HCT116 (cell line): ENCODE measurements around the gene SEMA4B. TPM values are rescaled to one million over a fixed set of nuclear protein-coding genes. Genes with fewer than 3 reads are reported as not detected.
A peak's percentile ranks its signal among the peaks of the same experiment; 100 is the strongest.

ENCODE experiments used
- ATAC-seq: fragments of 200-7000 bp; cut with Tn5 transposase; 2 replicates; pipeline ENCODE4 v1.9.1; 2020; ENCODE audit warnings: mild to moderate bottlenecking, moderate library complexity
- BruUV-seq: library from RNA; stranded (reverse); fragments of 400-500 nt; replicated peaks from 2 replicates; lab custom pipeline; 2021; lab: Mats Ljungman, UMichigan
- CTCF ChIA-PET: fragments of 300-600 bp; sonication (Branson Sonifier 250); formaldehyde crosslinking; loops from one replicate; lab custom pipeline; 2021; ENCODE audit warnings: antibody characterized with exemption; lab: Charles Lee
- POLR2A ChIA-PET: fragments of 300-600, 350-600 bp; sonication (Branson Sonifier 250); formaldehyde crosslinking; loops from one replicate; lab custom pipeline; 2021; ENCODE audit warnings: antibody characterized with exemption; lab: Charles Lee
- RAD21 ChIA-PET, 2 experiments: fragments of 300-600 bp; sonication (Branson Sonifier 250); formaldehyde crosslinking; loops; one replicate each; lab custom pipeline; 2023; ENCODE audit warnings: low total read pairs in 2 of 2; ENCODE audit not compliant: uncharacterized antibody in 2 of 2, unreplicated experiment in 2 of 2, low non-redundant PET in 1 of 2; lab: Charles Lee
- DNase-seq: peaks from one replicate; pipeline ENCODE4 v3.0.0-alpha.2; 2010; ENCODE audit warnings: low read depth, low spot score
- H2AFZ ChIP-seq: fragments of 200-600 bp; shearing (Covaris generic), sonication (generic); 2 replicates; pipeline ENCODE4 v1.6.1; 2017; ENCODE audit warnings: low read depth, mixed run types, mixed read lengths, antibody characterized with exemption, low read length; ENCODE audit not compliant: poor library complexity, severe bottlenecking
- H3K27ac ChIP-seq: 2 replicates; pipeline ENCODE4 v1.5.1; 2012; ENCODE audit warnings: low read depth, low read length
- H3K27me3 ChIP-seq: fragments of 200-600 bp; sonication (generic); 2 replicates; pipeline ENCODE4 v1.6.1; 2016; ENCODE audit warnings: mixed run types, low read length, mixed read lengths; ENCODE audit not compliant: insufficient read depth
- H3K36me3 ChIP-seq, 2 experiments: fragments of 200-500 bp in 1 of 2; fragments of 200-600 bp in 1 of 2; sonication (Bioruptor generic) in 1 of 2; sonication (generic) in 1 of 2; 2 replicates each; pipeline versions ENCODE4 v1.5.1 to v1.6.1; 2014 to 2016; ENCODE audit warnings: low read length in 2 of 2, inconsistent platforms in 1 of 2, mixed read lengths in 1 of 2, mixed run types in 1 of 2; ENCODE audit not compliant: insufficient read depth in 2 of 2, control insufficient read depth in 1 of 2
- H3K4me1 ChIP-seq, 2 experiments: fragments of 200-600 bp in 1 of 2; sonication (generic) in 1 of 2; 2 replicates each; pipeline versions ENCODE4 v1.5.1 to v1.6.1; 2012 to 2017; ENCODE audit warnings: low read length in 2 of 2, inconsistent platforms in 1 of 2, mild to moderate bottlenecking in 1 of 2, mixed read lengths in 1 of 2, mixed run types in 1 of 2, moderate library complexity in 1 of 2; ENCODE audit not compliant: insufficient read depth in 2 of 2, control insufficient read depth in 1 of 2
- H3K4me2 ChIP-seq: fragments of 200-600 bp; sonication (generic); 2 replicates; pipeline ENCODE4 v1.6.1; 2017; ENCODE audit warnings: mixed run types, low read length, mixed read lengths
- H3K4me3 ChIP-seq, 2 experiments: fragments of 200-600 bp in 1 of 2; sonication (generic) in 1 of 2; replicated peaks in 1 of 2; 2 replicates each; pipeline ENCODE4 v1.5.1; 2011 to 2016; ENCODE audit warnings: low read length in 2 of 2, control low read depth in 1 of 2, low read depth in 1 of 2, mild to moderate bottlenecking in 1 of 2, mixed read lengths in 1 of 2, mixed run types in 1 of 2
- H3K79me2 ChIP-seq: fragments of 200-600 bp; sonication (generic); 2 replicates; pipeline ENCODE4 v1.6.1; 2017; ENCODE audit warnings: mild to moderate bottlenecking, mixed run types, low read length, moderate library complexity, mixed read lengths; ENCODE audit not compliant: insufficient read depth
- H3K9ac ChIP-seq: fragments of 200-600 bp; sonication (generic); 2 replicates; pipeline ENCODE4 v1.6.1; 2016; ENCODE audit warnings: low read length, mixed read lengths
- H3K9me2 ChIP-seq: fragments of 200-600 bp; sonication (generic), shearing (Covaris generic); 2 replicates; pipeline ENCODE4 v1.6.1; 2017; ENCODE audit warnings: mixed run types, mild to moderate bottlenecking, moderate library complexity; ENCODE audit not compliant: insufficient read depth
- H3K9me3 ChIP-seq, 2 experiments: fragments of 200-500 bp in 1 of 2; fragments of 200-600 bp in 1 of 2; sonication (Bioruptor generic) in 1 of 2; sonication (generic) in 1 of 2; 2 replicates each; pipeline ENCODE4 v1.6.1; 2014 to 2017; ENCODE audit warnings: low read length in 2 of 2, mixed read lengths in 2 of 2, inconsistent platforms in 1 of 2, low read depth in 1 of 2, mild to moderate bottlenecking in 1 of 2, mixed run types in 1 of 2, moderate library complexity in 1 of 2; ENCODE audit not compliant: control insufficient read depth in 1 of 2, insufficient read depth in 1 of 2
- H4K20me1 ChIP-seq: fragments of 200-600 bp; sonication (generic), shearing (Covaris generic); 2 replicates; pipeline ENCODE4 v1.6.1; 2017; ENCODE audit warnings: mixed run types, mild to moderate bottlenecking, moderate library complexity; ENCODE audit not compliant: insufficient read depth
- CEBPB ChIP-seq: IDR thresholded peaks from 2 replicates; pipeline ENCODE4 v1.6.1; 2012; ENCODE audit warnings: low read depth
- MAX ChIP-seq: IDR thresholded peaks from 2 replicates; pipeline ENCODE4 v1.6.1; 2012
- POLR2A ChIP-seq: IDR thresholded peaks from 2 replicates; pipeline ENCODE4 v1.7.0; 2011; ENCODE audit warnings: borderline replicate concordance; ENCODE audit not compliant: insufficient read depth, insufficient read length; ENCODE audit errors: extremely low read depth
- POLR2AphosphoS5 ChIP-seq: IDR thresholded peaks from 2 replicates; pipeline ENCODE4 v1.6.1; 2011; ENCODE audit warnings: mild to moderate bottlenecking, low read depth, low read length, moderate library complexity
- RAD21 ChIP-seq: IDR thresholded peaks from 2 replicates; pipeline ENCODE4 v1.6.1; 2012; ENCODE audit warnings: low read depth, mild to moderate bottlenecking
- SIN3A ChIP-seq: IDR thresholded peaks from 2 replicates; pipeline ENCODE4 v1.6.1; 2012; ENCODE audit warnings: low read depth
- SP1 ChIP-seq: IDR thresholded peaks from 2 replicates; pipeline ENCODE4 v1.6.1; 2012; ENCODE audit warnings: low read depth
- YY1 ChIP-seq: IDR thresholded peaks from 2 replicates; pipeline ENCODE4 v1.6.1; 2011; ENCODE audit warnings: low read length, low read depth, moderate library complexity, mild to moderate bottlenecking; ENCODE audit not compliant: insufficient replicate concordance; ENCODE audit errors: extremely low read depth
- ZFX ChIP-seq: fragments of 450-650 bp; IDR thresholded peaks from 2 replicates; pipeline ENCODE4 v1.6.1; 2017
- intact Hi-C: fragments of 100-400 bp; cut with micrococcal nuclease; formaldehyde crosslinking; loops from 2 replicates; pipeline ENCODE4 v1.10.0; 2022
- total RNA-seq: library from RNA; stranded (reverse); gene quantifications from one replicate; pipeline ENCODE4 v1.2.1, GENCODE V29; 2021; ENCODE audit not compliant: unreplicated experiment

The SEMA4B gene
- total RNA-seq, 1 experiment from 2014 or later: 98.6 TPM

DNA sequence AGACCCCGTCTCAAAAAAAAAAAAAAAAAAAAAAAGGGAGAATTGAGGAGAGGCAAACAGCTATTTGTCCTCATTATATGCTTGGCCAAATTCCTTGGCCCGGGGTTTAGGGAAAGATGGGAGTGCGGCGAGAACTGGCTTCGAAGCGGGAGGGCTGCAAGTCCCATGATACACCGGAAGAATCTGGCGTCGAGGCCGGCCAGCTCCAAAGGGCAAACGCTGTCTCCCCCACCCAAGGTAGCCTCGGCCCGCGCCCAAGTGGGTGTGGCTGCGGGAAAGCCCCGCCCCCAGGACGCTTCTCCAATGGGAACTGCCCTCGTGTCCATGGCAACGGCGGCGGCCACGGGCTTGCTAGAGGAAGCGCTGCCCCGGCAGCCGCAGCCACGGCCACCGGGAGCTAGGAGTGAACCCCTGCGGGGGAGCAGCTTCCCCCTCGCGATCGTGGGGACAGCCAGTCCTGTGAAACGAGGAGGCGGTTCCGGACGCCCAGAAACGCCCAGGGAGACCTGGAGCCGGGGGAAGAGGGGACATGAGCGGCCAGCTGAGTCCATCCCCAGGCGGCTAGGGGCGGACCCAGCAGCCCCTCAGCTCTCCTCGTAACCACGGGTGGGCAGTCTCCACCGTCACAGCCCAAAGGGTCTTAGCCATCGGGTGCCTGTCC, 48.2 kb downstream of the SEMA4B start, which contains the start of gene TTLL13:
TTLL13 (plus strand) TSS at position 354 of the 661 bp plus-strand sequence. CDS start 1,075 bp downstream, outside the sequence.
- intact Hi-C loops: no loop called here
- no TSS peak for BruUV-seq
- Histone ChIP-seq H4K20me1 (no peaks in the 10 kb centered on the region), H3K27me3 (no peaks in the 10 kb centered on the region), H3K36me3 (no peaks in the 10 kb centered on the region), H3K4me1 (peaks cover 7 to 18% of the 10 kb centered on the region in 2 experiments; a peak in 3 of 4 replicates), H3K27ac (peak within 1 kb of the TSS; percentile 15; the same call in 1 of the 2 replicates), H3K4me3 (peak within 1 kb of the TSS; percentile 54 to 64), H3K9me2 (no peaks in the 10 kb centered on the region), H3K9ac (peak within 1 kb of the TSS; percentile 67), H3K9me3 (no peaks in the 10 kb centered on the region), H2AFZ (peak within 1 kb of the TSS; percentile 33), H3K4me2 (peak within 1 kb of the TSS; percentile 97), H3K79me2 (no peaks in the 10 kb centered on the region)
- ChIA-PET RAD21 (interaction anchor here (0.7 to 1.5 kb wide), 3 partner anchors 16 to 35 kb away, joined by 3 to 6 read pairs (median 3); partner anchors contain the start of genes CIB1 (in 1 of the 2) and GDPGP1 (in 1 of the 2)), POLR2A (interaction anchor here (0.6 to 1.8 kb wide), 5 partner anchors 11 to 405 kb away, joined by 3 to 9 read pairs (median 3); partner anchors contain the start of genes CIB1 and GDPGP1), CTCF (interaction anchor here (0.7 to 1.3 kb wide), 7 partner anchors 13 to 784 kb away, joined by 3 to 5 read pairs (median 4); partner anchors contain the start of genes CIB1 and GDPGP1)
- ATAC-seq: peak; percentile 98
- TF ChIP-seq SP1 (0 out of 2 replicates have a peak, but pooled peaks have one; percentile 36), POLR2AphosphoS5 (peak; percentile 78), POLR2A (no peak), SIN3A (no peak), MAX (peak; percentile 73)
- peak; percentile 56 for DNase-seq

DNA sequence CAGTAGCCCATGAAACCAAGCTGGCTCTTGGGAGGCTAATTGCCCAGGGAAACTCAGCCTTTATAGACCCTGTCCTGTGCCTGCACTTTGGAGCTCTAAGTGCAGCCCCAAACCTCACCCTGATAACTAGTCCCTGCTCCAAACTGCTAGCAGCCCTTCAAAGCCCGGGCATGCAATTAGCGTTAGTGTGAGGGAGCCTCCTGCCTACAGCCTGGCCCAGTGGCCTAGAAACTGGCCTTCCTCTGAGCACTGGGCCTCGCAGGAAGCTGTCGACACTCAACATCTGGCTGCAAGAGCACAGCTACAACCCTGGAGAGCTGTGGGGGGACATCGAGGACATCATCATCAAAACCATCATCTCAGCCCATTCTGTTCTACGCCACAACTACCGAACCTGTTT, 56.6 kb downstream of the SEMA4B start:
- Histone ChIP-seq H3K9me3 (no peaks in the 10 kb centered on the region), H4K20me1 (no peaks in the 10 kb centered on the region), H3K27me3 (no peaks in the 10 kb centered on the region), H2AFZ (no peak overlapping the region), H3K4me3 (no peak overlapping the region), H3K4me1 (peaks cover 3 to 15% of the 10 kb centered on the region in 2 experiments; a peak in 3 of 4 replicates), H3K27ac (no peak overlapping the region), H3K36me3 (no peaks in the 10 kb centered on the region), H3K79me2 (no peaks in the 10 kb centered on the region), H3K9ac (no peak overlapping the region), H3K9me2 (no peaks in the 10 kb centered on the region), H3K4me2 (no peak overlapping the region)
- ChIA-PET CTCF (no interaction called here), POLR2A (no interaction called here), RAD21 (no interaction called here)
- no peak for DNase-seq
- no peak for ATAC-seq
- intact Hi-C loops: no loop called here
- no TSS peak for BruUV-seq
- TF ChIP-seq POLR2A (no peak), RAD21 (no peak), YY1 (no peak), CEBPB (no peak), ZFX (no peak)
